GM12865 (cell line): ENCODE data around the gene MXRA8.

Source experiments
- DNase-seq: peaks from one replicate; pipeline ENCODE4 v3.0.0; 2010; ENCODE audit warnings: low read depth
- H3K4me3 ChIP-seq: 2 replicates; pipeline ENCODE4 v1.5.1; 2011; ENCODE audit warnings: mild to moderate bottlenecking, low read depth, low read length, control low read depth
- TF ChIP-seq, protein P1 (sequence below): IDR thresholded peaks from 2 replicates; pipeline ENCODE4 v1.5.1; 2011; ENCODE audit warnings: low read length, control low read depth, low read depth, inconsistent platforms; ENCODE audit not compliant: insufficient read depth; ENCODE audit errors: missing control alignments

MXRA8 gene

DNA sequence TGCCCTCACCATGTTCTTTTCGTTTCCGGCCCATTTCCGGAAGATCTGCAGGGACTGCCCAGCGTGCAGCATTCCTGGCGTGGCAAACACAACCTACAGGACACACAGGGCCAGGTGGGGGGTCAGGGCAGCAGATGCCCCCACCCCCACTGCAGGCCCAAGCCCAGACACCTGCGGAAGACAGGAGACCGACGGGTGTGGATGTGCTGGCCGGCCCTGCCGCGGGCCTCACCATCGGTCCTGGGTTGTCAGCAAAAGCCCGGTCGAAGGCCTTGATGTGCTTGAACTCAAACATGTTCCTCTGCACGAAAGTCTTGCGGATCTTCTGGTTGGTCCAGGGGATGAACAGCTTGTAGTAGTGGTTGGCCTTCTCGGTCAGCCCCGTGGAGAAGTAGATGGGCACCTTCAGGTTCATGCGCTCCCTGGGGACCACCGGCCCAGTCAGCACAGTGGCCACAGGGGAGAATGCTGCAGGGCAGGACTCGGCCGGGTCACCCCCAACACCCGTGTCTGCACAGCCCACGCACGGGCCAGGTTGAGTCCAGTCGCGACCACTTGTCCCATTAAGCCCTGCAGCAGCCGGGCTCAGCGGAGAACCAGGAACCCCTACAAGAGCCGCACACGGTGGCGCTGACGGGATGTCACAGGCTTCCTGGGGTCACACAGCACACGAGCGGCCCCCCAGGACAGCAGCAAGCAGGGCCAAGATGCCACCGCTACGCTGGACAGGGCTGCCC lies 44.7 kb downstream of the MXRA8 start:
- TF ChIP-seq, protein P1, sequence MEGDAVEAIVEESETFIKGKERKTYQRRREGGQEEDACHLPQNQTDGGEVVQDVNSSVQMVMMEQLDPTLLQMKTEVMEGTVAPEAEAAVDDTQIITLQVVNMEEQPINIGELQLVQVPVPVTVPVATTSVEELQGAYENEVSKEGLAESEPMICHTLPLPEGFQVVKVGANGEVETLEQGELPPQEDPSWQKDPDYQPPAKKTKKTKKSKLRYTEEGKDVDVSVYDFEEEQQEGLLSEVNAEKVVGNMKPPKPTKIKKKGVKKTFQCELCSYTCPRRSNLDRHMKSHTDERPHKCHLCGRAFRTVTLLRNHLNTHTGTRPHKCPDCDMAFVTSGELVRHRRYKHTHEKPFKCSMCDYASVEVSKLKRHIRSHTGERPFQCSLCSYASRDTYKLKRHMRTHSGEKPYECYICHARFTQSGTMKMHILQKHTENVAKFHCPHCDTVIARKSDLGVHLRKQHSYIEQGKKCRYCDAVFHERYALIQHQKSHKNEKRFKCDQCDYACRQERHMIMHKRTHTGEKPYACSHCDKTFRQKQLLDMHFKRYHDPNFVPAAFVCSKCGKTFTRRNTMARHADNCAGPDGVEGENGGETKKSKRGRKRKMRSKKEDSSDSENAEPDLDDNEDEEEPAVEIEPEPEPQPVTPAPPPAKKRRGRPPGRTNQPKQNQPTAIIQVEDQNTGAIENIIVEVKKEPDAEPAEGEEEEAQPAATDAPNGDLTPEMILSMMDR = no peak

DNA sequence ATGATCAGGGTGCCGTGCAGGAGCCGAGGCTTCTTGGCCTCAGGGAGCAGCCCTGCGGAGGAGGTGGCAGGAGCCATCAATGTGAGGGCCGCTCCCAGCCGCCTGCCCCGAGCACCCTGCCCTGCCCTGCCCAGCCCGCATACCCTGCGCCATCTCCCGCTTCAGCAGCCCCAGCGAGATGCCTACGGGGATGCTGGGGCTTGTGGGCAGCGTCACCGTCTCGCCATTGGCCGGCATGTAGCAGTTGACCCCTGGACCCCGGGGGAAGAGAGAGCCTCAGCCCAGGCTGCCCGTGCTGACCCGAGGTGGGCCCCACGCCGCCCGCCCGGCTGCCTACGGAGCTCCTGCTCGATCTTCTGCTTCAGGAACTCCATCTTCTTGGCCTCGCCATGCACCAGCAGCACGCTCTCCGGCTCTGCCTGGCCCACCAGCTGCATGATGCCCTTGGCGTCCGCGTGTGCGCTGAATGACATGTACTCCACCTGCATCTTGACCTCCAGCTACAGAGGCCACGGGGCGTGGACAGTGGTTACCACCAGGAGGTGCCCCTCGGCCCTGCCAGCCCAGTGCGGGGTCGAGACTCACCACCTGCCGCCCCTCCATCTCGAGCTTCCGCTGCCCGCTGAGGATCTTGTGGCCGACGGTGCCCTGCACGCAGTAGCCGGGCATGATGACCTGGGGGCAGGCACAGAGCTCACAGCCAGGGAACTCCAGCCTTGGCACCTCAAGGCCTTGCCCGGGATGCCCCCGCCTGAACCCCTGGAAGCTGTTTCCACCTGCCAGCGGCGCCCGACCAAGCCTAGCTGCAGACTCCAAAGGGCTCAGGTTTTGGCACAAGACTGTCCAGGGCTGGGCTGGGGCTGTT lies 45.7 kb downstream of the MXRA8 start:
- DNase-seq = no peak
- no peak overlapping the region for H3K4me3 ChIP-seq
- TF ChIP-seq, protein P1 = no peak

More for the DNA sequence above, 44.7 kb downstream of the MXRA8 start:
- DNase-seq = no peak
- H3K4me3 ChIP-seq = no peak overlapping the region

DNA sequence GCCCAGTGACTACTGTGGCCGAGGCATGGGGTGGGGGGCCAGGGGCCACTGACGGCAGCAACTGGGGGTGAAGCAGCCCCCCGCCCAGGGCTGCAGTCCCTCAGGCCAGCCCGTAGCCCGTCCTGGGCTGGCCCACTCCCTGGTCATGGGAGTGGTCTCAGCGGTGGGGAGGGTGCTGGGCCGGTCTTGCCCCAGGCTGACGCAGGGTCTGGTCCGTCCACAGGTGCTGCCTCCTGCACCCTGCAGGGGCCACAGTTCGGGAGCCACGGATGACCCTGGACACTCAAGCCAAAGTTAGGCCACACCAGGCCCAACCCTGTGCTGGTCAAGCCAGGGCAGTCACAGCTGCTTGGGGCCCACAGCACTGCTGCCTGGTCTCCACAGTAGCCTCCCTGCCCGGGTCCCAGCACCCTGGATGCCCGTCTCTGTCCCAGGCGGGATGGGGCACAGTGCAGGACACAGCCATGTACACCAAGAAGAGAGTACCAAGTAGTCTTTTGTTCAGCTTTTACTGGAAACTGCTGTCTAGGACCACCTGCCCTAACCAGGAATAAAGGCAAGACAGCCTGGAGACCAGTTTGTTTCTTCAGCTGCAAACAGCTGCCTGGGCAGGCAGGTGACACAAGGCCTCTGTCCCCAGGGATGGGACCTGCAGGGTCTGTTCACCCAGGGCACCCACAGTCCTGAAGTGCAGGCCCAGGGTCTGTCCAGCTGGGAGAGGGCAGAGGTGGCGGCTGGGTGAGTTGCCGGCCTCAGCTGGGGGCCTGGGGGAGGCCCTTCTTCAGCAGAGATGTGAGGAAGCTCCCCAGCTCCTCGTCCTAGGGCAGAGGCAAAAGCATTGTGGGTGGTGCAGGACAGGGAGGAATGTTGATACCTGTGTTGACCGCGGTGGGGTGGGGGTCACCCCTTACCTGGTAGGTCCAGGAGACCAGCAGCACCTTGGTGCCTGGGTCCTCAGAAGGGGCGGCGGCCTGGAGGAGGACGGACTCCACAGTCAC lies 46.9 kb downstream of the MXRA8 start:
- TF ChIP-seq, protein P1 = no peak
- DNase-seq = no peak
- no peak overlapping the region for H3K4me3 ChIP-seq

DNA sequence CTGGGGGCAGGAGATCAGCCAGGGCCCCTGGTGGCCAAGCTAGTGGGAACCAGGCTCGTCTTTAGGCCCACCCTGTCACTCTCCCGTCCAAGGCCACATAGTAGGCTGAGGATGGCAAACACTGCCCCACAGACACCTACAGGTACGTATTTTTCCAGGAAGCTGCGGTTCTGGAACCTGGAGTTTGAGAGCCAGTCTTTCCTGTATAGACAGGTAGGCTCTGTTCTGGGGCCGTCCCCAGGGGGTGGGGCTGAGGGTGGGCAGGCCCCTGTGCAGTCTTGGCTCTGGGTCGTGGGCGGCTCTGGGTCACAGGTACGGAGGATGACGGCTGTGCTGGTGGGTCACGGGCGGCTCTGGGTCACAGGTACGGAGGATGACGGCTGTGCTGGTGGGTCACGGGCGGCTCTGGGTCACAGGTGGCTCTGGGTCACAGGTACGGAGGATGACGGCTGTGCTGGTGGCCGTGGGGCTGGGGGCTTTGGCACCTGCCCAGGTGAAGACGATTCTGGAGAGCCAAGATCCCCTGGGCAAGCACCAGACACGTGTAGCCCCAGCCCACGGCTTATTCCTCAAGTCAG lies 47.8 kb downstream of the MXRA8 start:
- H3K4me3 ChIP-seq = no peak overlapping the region
- DNase-seq = no peak
- TF ChIP-seq, protein P1 = no peak

DNA sequence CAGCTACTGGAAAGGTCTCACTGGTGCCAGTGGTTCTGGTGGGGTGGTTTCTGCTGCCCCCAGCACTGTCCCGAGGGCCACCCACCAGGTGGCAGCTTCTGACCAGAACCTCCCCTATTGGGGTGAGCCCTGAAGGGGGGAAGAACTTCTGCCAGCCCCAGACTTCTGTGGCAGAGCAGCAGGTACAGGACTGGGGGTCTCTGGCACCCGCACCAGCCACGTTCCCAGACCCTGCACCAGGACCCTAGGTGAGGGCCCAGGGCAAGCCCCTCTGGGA lies 48.3 kb downstream of the MXRA8 start:
- DNase-seq = no peak
- TF ChIP-seq, protein P1 = no peak
- no peak overlapping the region for H3K4me3 ChIP-seq

DNA sequence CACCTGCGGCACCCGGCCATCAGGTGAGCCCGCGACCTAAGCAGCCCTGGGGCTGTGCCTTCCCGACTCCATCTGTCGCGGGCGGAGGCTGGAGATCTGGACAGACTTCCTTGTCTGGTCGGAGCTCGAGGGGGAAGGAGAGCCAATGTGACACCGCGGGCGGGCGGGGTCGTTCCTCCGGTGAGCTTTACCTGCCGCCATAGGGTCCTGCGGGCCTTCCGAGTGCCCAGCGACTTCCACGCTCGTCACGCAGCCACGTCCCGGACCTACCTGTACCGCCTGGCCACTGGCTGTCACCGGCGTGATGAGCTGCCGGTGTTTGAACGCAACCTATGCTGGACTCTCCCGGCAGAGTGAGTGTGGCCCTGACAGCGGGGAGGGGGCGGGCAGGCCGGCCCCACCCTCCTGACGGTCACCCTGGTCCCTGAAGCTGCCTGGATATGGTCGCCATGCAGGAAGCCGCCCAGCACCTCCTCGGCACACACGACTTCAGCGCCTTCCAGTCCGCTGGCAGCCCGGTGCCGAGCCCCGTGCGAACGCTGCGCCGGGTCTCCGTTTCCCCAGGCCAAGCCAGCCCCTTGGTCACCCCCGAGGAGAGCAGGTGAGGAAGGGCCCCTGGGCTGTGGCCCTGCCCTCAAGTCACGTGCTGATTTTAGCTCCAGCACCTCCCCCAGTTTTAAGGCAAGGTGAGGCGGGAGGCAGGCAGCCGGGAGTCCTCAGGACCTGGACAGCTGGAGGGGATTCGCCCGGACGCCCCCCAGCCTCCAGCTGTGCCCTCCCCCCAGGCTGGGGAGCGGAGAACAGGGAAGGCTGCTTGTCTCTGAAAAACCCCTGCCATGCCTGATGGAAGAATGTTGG lies 48.9 kb downstream of the MXRA8 start:
- TF ChIP-seq, protein P1 = no peak
- DNase-seq = no peak
- peak overlapping the region; percentile 89 for H3K4me3 ChIP-seq
